Measurements from ENCODE around the gene ANAPC13. TPM values are rescaled to one million over a fixed set of nuclear protein-coding genes. Genes with fewer than 3 reads are reported as not detected.

Gene ANAPC13
- total RNA-seq, 1 donor from 2014 or later, result 76.4 TPM

DNA sequence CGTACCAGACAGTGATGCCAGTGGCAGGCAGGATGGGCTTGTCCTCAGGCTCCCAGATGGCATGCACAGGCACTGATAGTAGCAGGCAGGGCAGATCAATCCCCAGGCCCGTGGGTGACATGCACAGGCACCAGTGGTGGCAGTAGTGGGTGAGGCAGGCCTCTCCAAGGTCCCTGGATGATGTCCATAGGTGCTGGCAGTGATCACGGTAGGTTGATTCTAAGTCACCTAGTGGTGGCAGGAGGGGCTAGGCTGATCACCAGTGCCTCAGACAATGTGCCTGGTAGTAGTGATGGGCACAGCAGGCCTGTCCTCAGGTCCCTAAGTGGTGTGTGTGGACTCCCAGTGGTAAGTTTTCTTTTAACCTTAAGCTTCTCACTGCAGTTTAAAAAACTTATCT is 19.7 kb upstream of the ANAPC13 start:
- TF ChIP-seq CTCF (IDR thresholded peaks at IDR 0.05; ENCODE audit: borderline replicate concordance), result no peak
- Histone ChIP-seq H3K27me3 (ENCODE audit: low read depth) (no peaks in the 10 kb centered on the region), H3K36me3 (peaks cover 20% of the 10 kb centered on the region), H3K27ac (replicated peaks) (no peak overlapping the region), H3K9me3 (replicated peaks) (peaks cover 33% of the 10 kb centered on the region), H3K4me1 (no peaks in the 10 kb centered on the region), H3K4me3 (no peak overlapping the region)
- intact Hi-C loops (cut with micrococcal nuclease), result no loop called here
- DNase-seq, result no peak

DNA sequence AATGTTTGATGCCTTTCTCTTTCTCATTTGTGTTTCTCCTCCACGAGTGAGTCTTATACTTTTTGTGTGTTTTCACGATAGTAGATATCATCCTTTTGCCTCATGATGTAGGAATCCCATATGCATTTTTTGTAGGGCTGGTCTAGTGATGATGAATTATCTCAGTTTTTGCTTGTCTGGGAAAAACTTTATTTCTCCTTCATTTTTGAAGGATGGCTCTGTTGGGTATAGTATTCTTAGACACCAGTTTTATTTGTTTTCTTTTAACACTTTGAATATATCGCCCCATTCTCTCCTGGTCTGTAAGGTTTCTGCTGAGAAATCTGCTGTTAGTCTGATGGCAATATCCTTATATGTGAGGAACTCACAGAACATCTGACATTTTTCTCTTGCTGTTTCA is 18.3 kb upstream of the ANAPC13 start:
- no peak overlapping the region for H3K4me3 ChIP-seq
- peaks cover 33% of the 10 kb centered on the region for H3K9me3 ChIP-seq (replicated peaks)
- peaks cover 20% of the 10 kb centered on the region for H3K36me3 ChIP-seq
- no peaks in the 10 kb centered on the region for H3K4me1 ChIP-seq
- no peak overlapping the region for H3K27ac ChIP-seq (replicated peaks)
- no peak for TF ChIP-seq CTCF (IDR thresholded peaks at IDR 0.05; ENCODE audit: borderline replicate concordance)
- no peaks in the 10 kb centered on the region for H3K27me3 ChIP-seq (ENCODE audit: low read depth)
- no peak for DNase-seq
- intact Hi-C loops (cut with micrococcal nuclease), result no loop called here

DNA sequence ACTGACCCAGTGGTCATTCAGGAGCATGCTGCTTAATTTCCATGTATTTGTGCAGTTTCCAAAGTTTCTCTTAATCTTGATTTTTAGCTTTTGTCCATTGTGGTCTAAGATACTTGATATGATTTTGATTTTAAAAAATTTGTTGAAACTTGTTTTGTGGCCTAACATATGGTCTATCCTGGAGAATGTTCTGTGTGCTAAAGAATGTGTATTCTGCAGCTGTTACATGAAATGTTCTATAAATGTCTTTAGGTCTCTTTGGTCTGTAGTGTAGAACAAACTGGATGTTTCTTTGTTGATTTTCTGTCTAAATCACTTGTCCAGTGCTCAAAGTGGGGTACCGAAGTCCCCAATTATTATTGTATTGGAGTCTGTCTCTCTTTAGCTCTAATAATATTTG is 17.5 kb upstream of the ANAPC13 start:
- intact Hi-C loops (cut with micrococcal nuclease), result no loop called here
- Histone ChIP-seq H3K36me3 (peaks cover 16% of the 10 kb centered on the region), H3K27me3 (ENCODE audit: low read depth) (no peaks in the 10 kb centered on the region), H3K9me3 (replicated peaks) (peaks cover 33% of the 10 kb centered on the region), H3K4me3 (no peak overlapping the region), H3K4me1 (no peaks in the 10 kb centered on the region), H3K27ac (replicated peaks) (no peak overlapping the region)
- no peak for TF ChIP-seq CTCF (IDR thresholded peaks at IDR 0.05; ENCODE audit: borderline replicate concordance)
- DNase-seq, result no peak

DNA sequence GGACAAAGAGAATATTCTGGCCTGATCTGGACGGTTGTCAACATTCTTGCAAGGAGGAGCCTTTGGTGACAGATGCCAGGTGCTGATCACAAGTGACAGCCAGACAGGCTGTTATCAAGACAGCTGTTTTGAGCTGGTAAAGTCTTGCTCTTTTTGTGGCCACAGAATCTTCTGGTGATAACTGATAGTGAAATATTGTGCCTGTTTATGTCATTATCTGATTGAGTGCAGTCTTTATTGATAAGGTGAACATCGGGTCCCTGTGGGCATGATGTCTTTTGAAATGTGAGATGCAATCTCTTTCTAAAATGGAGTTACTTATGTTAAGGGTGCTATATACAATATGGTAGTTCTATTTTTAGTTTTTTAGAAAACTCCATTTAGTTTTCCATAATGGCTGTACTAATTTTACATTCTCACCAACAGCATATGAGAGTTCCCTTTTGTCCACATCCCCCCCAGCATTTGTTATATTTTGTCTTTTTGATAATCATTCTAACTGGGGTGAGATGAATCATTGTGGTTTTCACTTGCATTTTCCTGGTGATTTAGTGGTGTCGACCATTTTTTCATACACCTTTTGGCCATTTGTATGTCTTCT is 10.8 kb upstream of the ANAPC13 start:
- peaks cover 19% of the 10 kb centered on the region for H3K4me1 ChIP-seq
- no peak overlapping the region for H3K27ac ChIP-seq (replicated peaks)
- intact Hi-C loops (cut with micrococcal nuclease), result no loop called here
- H3K27me3 ChIP-seq (ENCODE audit: low read depth), result no peaks in the 10 kb centered on the region
- DNase-seq, result no peak
- H3K4me3 ChIP-seq, result no peak overlapping the region
- TF ChIP-seq CTCF (IDR thresholded peaks at IDR 0.05; ENCODE audit: borderline replicate concordance), result no peak
- peaks cover 20% of the 10 kb centered on the region for H3K36me3 ChIP-seq
- peaks cover 5% of the 10 kb centered on the region for H3K9me3 ChIP-seq (replicated peaks)

DNA sequence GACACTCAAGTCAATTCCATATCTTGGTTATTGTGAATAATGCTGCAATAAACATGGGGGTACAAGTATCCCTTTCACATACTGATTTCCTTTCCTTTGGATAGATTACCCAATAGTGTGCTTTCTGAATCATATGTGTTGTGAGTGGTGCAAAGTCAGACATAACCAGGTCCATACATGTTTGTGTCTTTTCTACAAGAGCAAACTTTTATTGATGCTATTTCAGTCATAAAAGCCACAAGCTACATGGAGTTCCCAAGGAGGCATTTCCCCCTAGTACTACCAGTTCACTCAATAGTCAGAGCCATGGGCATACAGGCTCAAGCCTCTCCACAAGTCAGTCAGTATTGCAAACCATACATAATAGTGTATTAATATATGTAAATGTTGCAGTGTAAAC is 10.2 kb upstream of the ANAPC13 start:
- Histone ChIP-seq H3K27ac (replicated peaks) (no peak overlapping the region), H3K36me3 (peaks cover 20% of the 10 kb centered on the region), H3K27me3 (ENCODE audit: low read depth) (no peaks in the 10 kb centered on the region), H3K4me1 (peaks cover 19% of the 10 kb centered on the region), H3K9me3 (replicated peaks) (peaks cover 4% of the 10 kb centered on the region), H3K4me3 (no peak overlapping the region)
- TF ChIP-seq CTCF (IDR thresholded peaks at IDR 0.05; ENCODE audit: borderline replicate concordance), result no peak
- DNase-seq, result no peak
- intact Hi-C loops (cut with micrococcal nuclease), result no loop called here
